ENCODE data around the gene FAM174B.

Gene FAM174B

GRCh38 chr15:92655178-92655995 lies at the start of gene FAM174B:
TSS of gene FAM174B (minus strand) at chr15:92655775.
- peak in 1 of 2 experiments; percentile 46 for DNase-seq

DNA sequence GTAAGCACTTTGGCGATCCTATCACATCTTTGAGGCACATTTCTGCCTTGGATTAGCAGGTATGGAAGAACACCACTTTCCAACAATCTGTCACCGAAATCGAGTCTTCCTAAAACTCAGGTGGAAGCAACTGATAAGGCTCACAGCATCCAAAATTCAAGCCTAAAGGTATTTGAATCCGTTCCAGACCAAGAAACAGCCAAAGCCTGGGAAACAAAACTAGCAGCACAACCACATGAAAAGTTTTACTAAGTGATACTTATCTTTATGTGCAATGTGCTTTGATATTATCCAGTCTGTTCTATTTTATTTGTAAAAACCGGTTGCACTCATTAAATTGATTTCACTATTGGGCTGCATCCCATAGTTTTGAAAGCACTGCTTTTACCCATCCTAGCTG lies 40.5 kb upstream of the FAM174B start:
- no peak for DNase-seq

DNA sequence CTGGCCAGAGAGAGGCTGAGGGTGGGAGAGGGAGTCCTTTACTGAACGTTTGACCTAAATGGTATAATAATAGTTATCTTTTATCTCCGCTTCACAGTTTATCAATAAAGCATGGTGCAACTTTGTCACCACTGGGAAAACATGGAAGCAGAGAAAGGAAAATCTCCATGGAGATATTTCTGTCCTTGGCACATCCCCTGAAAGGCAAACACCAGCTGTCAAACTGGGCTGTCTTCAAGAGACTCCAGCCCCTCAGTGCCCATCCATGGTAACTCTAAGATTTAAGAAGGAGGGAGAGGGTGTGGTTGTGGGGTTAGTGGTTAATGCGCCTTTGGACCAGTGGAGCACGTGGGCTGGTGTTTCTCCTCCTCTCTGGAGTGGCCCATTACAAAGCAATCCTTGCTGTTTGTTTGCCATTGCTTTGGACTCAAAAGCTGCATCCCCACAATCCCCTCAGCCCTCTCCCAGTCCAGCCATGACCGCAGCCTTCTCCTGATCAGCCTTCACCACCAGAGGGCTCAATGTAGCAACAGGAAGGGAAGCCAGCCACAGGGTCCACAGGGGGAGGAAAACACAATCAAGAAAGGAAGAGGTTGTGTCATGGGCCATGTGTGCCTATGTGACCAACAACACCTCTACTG lies 38.2 kb upstream of the FAM174B start:
- peak; percentile 65 to 73 for DNase-seq

- no peak for DNase-seq
Measured at GRCh38 chr15:92690395-92690794, 34.8 kb upstream of the FAM174B start.

DNA sequence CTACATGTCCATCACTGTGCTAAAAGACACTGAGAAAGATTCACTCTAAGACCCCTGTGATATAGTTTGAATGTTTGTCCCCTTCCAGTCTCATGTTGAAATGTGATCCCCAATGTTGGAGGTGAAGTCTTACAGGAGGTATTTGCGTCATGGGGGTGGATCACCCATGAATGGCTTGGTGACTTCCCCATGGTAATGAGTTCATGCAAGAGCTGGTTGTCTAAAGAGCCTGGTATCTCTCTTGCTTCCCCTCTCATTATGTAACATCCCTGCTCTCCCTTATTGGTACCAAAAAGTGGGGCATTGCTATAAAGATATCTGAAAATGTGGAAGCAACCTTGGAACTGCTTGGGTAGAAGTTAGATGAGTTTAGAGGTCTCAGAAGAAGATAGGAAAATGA lies 32.2 kb upstream of the FAM174B start:
- no peak for DNase-seq

- no peak for DNase-seq
Measured at GRCh38 chr15:92687195-92687602, 31.6 kb upstream of the FAM174B start.

GRCh38 chr15:92683511-92683834 lies 27.9 kb upstream of the FAM174B start:
- DNase-seq, result peak; percentile 36 to 54

GRCh38 chr15:92682741-92683510 lies 27.4 kb upstream of the FAM174B start:
- no peak for DNase-seq

DNA sequence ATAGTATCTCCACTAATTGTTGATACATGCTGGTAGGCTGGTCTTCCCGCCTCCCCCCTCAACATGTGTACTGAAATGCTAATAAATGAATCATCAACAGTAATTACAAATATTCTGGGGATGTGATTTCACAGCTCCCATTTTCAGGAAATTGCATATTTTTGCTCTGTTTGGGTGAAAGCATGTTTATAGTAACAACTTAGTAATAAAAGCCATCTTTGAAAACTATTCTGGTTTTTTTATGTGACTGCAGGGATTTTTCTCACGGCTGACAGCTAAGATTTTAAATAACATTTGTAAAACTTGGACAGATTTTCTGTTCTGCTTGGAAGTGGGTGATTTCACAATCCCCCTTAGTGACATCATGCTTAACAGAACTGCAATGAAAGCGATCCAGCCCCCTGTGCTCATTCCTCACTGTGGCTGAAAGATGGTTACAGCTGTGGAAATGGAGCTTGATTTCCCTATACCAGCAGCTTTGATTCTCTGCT lies 25.6 kb upstream of the FAM174B start:
- no peak for DNase-seq

GRCh38 chr15:92677999-92678398 lies 22.4 kb upstream of the FAM174B start:
- DNase-seq, result peak; percentile 62 to 81

- DNase-seq, result no peak
Measured at GRCh38 chr15:92676561-92676960, 21.0 kb upstream of the FAM174B start.

GRCh38 chr15:92675485-92675884 lies 19.9 kb upstream of the FAM174B start:
- no peak for DNase-seq

- no peak for DNase-seq
Measured at GRCh38 chr15:92674347-92674746, 18.8 kb upstream of the FAM174B start.

- DNase-seq, result no peak
Measured at GRCh38 chr15:92672102-92672501, 16.5 kb upstream of the FAM174B start.

- DNase-seq, result no peak
Measured at GRCh38 chr15:92671406-92671805, 15.8 kb upstream of the FAM174B start.

DNA sequence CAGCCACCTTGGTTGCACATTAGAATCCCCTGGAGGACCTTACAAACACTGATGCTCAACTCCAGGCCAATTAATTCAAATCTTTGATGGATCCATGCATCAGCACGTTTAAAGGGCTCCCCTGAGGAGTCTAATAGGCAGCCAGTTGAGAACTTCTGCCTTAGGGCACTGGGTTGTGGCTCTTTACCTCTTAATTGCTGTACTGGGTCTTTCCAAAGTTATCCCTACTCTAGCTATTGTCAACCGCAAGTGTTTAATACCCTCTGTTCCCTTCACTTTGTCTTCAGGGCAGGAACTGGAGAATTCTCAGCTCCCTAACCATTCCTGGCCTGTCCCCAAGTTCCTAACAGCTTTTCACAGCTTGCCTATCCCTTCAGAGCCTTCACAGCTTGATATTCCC lies 15.0 kb upstream of the FAM174B start:
- peak in 1 of 2 experiments; percentile 23 for DNase-seq

GRCh38 chr15:92669432-92669831 lies 13.9 kb upstream of the FAM174B start:
- DNase-seq, result peak in 1 of 2 experiments; percentile 43

GRCh38 chr15:92668620-92669019 lies 13.0 kb upstream of the FAM174B start:
- no peak for DNase-seq

DNA sequence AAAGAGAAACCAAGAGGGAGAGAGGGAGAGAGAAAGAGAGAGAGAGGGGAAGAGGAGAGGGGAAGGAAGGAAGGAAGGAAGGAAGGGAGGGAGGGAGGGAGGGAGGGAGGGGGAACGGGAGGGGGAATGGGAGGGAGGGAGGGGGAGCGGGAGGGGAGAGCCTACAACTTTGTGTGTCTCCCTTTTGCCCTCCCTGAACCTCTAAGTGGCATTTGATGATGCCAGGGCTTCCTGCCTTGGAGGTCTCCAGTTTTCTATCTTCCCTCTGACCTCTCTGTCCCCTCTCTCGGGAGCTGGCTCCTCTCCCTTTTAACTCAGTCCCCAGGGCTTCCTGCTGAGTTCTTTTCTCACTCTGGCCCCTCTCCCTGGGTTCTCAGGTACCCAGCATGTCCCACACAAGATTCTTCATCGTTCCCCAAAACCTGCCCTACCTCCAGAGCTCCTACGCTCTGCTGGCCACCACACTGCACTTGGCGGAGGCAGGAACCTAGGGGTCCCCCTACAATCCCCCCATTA lies 12.5 kb upstream of the FAM174B start:
- no peak for DNase-seq

DNA sequence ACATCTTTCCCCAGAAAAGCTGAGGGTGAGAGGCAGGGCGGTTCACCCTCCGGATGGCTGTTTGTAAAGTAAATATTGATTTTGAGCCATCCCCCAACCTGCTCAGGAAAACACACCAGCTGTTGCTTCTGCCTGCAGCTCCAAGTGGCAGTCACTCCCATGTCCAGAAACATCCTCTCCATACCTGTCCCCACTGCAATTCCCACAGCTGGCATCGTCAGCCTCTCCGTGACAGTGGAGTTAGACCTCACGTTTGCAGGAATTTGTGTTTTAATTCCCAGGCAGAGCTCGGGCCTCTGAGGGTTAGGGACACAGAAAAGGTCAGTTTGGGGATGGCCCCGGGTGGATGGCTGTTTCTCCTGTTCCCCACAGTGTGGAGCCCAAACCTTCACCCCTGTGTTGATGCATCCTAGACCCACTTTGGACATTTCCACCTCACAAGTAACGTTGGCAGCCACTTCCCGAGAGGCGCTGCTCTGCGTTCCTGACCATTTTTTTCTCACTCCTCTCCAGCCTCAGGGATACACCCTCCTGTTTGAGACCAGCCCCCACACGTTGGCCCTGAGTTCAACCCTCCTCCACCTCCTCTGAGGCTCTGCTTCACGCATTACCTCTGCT lies 11.8 kb upstream of the FAM174B start:
- DNase-seq, result peak; percentile 50 to 77

- DNase-seq, result peak in 1 of 2 experiments; percentile 46
Measured at GRCh38 chr15:92666780-92667179, 11.2 kb upstream of the FAM174B start.

- DNase-seq, result peak; percentile 49 to 76
Measured at GRCh38 chr15:92665100-92665555, 9.6 kb upstream of the FAM174B start.

All from NCI-H524 (cell line).